ENCODE data around the gene TBXAS1. TPM values are rescaled to one million over a fixed set of nuclear protein-coding genes. Genes with fewer than 3 reads are reported as not detected.

Gene TBXAS1
- 0.30 and 2.4 TPM in 2 replicates for total RNA-seq

DNA sequence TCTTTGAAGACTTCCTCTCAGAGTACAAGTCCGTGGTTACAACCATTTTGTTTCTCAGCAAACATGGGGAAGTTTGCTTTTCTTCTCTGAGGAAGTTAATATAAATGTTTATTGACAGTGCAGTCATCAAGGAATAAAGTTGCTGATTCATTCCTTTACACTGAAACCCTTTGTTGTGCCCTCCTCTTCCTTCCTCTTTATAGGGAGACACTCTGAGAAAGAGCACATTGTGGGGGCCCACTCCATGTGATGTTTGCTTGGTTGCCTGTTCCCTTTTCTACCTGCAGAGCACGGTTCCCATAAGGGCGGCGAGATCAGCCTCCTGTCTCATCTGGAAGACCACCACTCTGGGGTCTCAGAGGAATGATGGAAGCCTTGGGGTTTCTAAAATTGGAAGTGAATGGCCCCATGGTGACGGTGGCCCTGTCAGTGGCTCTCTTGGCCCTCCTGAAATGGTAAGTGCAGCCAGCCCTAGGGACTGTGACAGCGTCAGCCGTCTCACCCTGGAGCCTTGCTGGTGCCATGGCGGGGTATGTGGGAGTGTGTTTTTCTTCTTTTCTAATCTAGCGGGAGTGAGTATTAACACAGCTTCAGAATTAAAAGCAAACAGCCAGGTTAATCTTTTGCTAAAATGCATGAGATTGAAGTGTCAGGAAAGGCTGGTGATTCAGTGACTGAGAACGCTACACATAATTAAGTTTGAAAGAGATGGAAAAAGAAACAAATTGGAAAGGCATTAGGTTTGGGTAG is at the start of gene TBXAS1:
TSS of gene TBXAS1 (plus strand) at position 240 of the 750 bp plus-strand sequence. CDS start at position 367, 127 bp downstream.

DNA sequence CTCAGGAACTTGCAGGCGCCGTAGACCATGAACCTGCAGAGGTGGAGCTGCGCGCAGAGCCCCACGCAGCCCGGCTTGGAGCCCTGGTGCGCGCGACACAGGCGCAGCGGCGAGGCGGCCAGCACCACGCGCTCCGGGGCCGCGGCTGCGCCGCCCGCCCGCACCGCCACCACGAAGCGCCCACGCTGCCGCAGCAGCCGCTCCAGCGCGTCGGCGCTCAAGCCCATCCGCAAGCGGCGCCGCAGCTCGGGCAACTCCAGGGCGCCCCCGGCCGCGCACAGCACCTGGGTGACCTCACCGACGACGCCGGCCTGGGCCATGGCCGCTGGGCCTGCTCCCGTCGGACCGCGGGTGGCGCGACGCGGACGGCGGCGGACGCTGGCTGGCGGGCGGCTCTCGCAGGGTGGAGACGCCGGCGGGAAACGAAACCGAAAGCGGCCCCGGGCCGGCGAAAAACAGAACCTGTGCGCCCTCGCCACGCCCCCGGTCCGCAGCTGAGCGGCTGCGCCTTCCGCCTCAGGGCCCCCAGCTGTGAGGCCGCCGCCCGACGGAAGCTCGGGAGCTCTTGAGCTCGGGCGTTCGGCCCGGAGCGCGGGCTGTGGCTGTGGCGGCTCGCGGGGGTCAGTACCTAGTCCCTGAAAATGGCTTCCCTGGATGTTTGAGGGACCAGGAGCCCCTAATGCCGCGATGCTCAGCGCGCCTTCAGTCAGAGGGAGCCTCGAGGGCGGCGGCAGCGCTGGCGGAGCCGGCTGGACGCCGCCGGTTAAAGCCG is 233.7 kb downstream of the TBXAS1 start, which contains the start of gene PARP12:
TSS of gene PARP12 (minus strand) at position 424 of the 772 bp plus-strand sequence. CDS start at position 320, 104 bp downstream.

Other genes starting within 250 kb of the TBXAS1 start
- 12.5 and 35.9 TPM in 2 replicates for gene HIPK2, start 51.3 kb upstream of the TBXAS1 start, total RNA-seq
- 8.9 and 17.3 TPM in 2 replicates for gene PARP12, start 233.7 kb downstream of the TBXAS1 start, total RNA-seq

Measured in smooth muscle cell of the umbilical artery (primary cell).